ENCODE data around the gene CFAP100. TPM values are rescaled to one million over a fixed set of nuclear protein-coding genes. Genes with fewer than 3 reads are reported as not detected.

Gene CFAP100
- total RNA-seq, 1 experiment from 2014 or later = not detected

DNA sequence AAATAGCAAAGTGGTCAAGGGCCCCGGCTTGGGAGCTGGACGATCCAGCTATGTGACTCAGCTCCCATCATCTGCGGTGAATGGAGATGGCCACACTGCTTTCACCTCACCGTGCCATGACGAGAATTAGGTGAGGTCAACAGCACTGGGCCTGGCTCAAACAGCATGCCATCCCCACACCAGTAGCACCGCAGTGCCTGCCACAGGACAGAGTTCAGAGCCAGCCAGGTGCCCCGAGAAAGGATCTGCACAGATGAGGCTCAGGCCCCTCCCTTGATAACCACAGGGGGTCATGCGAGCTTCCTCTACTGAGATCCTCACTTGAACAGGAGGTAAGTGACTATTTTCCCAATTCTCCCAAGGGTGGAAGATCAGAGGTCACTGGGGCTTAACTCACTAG lies 51.6 kb downstream of the CFAP100 start:
- Histone ChIP-seq H3K27me3 (ENCODE audit: insufficient read depth, low read depth) (no peaks in the 10 kb centered on the region), H3K27ac (no peak overlapping the region), H3K79me2 (ENCODE audit: low read depth) (no peaks in the 10 kb centered on the region), H3K4me3 (no peak overlapping the region), H3K36me3 (ENCODE audit: low read depth) (no peaks in the 10 kb centered on the region), H3K9me2 (ENCODE audit: insufficient read depth) (no peaks in the 10 kb centered on the region), H3F3A (ENCODE audit: insufficient read depth, low read depth) (no peaks in the 10 kb centered on the region), H4K20me1 (ENCODE audit: insufficient read depth) (peaks cover 4% of the 10 kb centered on the region; the same call in 1 of the 2 replicates), H2AFZ (no peak overlapping the region), H3K9me3 (ENCODE audit: insufficient read depth, low read depth) (no peaks in the 10 kb centered on the region), H3K4me1 (replicated peaks; ENCODE audit: insufficient read depth) (no peaks in the 10 kb centered on the region), H3K4me2 (no peak overlapping the region)
- intact Hi-C loops (cut with micrococcal nuclease; ENCODE audit: unreplicated experiment) = no loop called here
- no peak for TF ChIP-seq EZH2 (IDR thresholded peaks at IDR 0.05; ENCODE audit: low read depth)
- TF ChIP-seq, protein P1, sequence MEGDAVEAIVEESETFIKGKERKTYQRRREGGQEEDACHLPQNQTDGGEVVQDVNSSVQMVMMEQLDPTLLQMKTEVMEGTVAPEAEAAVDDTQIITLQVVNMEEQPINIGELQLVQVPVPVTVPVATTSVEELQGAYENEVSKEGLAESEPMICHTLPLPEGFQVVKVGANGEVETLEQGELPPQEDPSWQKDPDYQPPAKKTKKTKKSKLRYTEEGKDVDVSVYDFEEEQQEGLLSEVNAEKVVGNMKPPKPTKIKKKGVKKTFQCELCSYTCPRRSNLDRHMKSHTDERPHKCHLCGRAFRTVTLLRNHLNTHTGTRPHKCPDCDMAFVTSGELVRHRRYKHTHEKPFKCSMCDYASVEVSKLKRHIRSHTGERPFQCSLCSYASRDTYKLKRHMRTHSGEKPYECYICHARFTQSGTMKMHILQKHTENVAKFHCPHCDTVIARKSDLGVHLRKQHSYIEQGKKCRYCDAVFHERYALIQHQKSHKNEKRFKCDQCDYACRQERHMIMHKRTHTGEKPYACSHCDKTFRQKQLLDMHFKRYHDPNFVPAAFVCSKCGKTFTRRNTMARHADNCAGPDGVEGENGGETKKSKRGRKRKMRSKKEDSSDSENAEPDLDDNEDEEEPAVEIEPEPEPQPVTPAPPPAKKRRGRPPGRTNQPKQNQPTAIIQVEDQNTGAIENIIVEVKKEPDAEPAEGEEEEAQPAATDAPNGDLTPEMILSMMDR (conservative IDR thresholded peaks at IDR 0.05) = no peak
- no TSS peak for BruUV-seq (replicated peaks)
- no peak for DNase-seq
- ChIA-PET CTCF (no interaction called here), POLR2A (ENCODE audit: unreplicated experiment) (interaction anchor here (0.6 kb wide), 1 partner anchor 253 kb away, joined by 5 read pairs; no protein-coding TSS in a partner anchor)

DNA sequence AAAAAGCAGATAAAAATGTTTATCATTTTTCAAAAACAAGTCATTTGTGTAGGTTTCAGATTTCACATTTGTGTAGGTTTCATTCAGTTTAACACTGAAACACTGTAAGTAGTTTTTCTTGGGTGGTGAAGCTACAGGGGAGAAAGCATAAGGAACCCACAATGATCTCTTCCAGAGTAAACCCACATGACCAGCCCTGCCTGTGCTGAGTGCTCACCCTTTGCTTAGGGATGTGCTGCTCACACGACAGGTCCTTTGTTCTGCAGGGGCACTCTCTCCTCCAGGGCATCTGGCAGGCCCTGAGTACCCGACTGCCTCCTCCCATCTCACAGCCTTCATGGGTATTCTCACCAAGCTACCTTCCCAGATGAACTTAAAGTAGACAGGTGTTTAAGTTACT lies 52.1 kb downstream of the CFAP100 start:
- no TSS peak for BruUV-seq (replicated peaks)
- Histone ChIP-seq H3K27me3 (ENCODE audit: insufficient read depth, low read depth) (no peaks in the 10 kb centered on the region), H2AFZ (no peak overlapping the region), H3F3A (ENCODE audit: insufficient read depth, low read depth) (no peaks in the 10 kb centered on the region), H3K9me2 (ENCODE audit: insufficient read depth) (no peaks in the 10 kb centered on the region), H3K27ac (no peak overlapping the region), H3K4me2 (no peak overlapping the region), H4K20me1 (ENCODE audit: insufficient read depth) (peaks cover 4% of the 10 kb centered on the region; the same call in 1 of the 2 replicates), H3K36me3 (ENCODE audit: low read depth) (no peaks in the 10 kb centered on the region), H3K9me3 (ENCODE audit: insufficient read depth, low read depth) (no peaks in the 10 kb centered on the region), H3K4me3 (no peak overlapping the region), H3K79me2 (ENCODE audit: low read depth) (no peaks in the 10 kb centered on the region), H3K4me1 (replicated peaks; ENCODE audit: insufficient read depth) (no peaks in the 10 kb centered on the region)
- no peak for DNase-seq
- intact Hi-C loops (cut with micrococcal nuclease; ENCODE audit: unreplicated experiment) = no loop called here
- ChIA-PET CTCF (no interaction called here), POLR2A (ENCODE audit: unreplicated experiment) (interaction anchor here (0.6 kb wide), 1 partner anchor 253 kb away, joined by 5 read pairs; no protein-coding TSS in a partner anchor)
- no peak for TF ChIP-seq EZH2 (IDR thresholded peaks at IDR 0.05; ENCODE audit: low read depth)

DNA sequence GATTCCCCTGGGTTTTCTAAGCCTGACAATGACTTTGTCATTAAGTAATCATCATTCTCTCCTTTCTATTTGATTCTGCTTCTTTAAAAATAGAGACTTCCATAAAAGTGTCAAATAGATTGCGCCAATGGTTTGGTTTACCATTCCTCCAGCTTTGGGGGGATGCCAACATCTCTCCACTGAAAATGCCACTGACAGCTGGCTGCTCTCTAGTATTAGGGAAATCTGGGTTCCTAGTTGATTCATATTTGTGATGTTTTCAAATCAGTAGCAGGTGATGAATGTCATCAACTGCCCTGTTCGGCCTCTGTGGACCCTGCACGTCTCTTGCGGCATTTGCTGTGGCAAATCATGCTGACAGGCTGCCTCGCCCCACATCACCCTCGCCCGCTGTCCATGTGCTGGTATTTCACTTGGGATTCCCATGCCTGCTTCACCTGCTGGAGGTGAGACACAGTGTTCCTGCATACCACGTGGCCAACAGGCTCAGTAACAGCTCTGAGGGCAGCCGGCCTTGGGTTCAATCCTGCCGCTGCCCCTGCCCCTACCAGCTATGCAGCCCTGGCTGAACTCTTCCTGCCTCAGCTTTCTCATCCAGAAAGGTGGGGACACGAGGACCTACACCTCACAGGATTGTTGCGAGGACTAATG lies 52.9 kb downstream of the CFAP100 start:
- no peak overlapping the region for H3K27ac ChIP-seq
- no peaks in the 10 kb centered on the region for H3K27me3 ChIP-seq (ENCODE audit: insufficient read depth, low read depth)
- no peaks in the 10 kb centered on the region for H3K9me2 ChIP-seq (ENCODE audit: insufficient read depth)
- no peaks in the 10 kb centered on the region for H3K9me3 ChIP-seq (ENCODE audit: insufficient read depth, low read depth)
- H3K36me3 ChIP-seq (ENCODE audit: low read depth) = 0 out of 2 replicates have a peak, but pooled peaks cover 3% of the 10 kb centered on the region
- intact Hi-C loops (cut with micrococcal nuclease; ENCODE audit: unreplicated experiment) = no loop called here
- H3K4me1 ChIP-seq (replicated peaks; ENCODE audit: insufficient read depth) = no peaks in the 10 kb centered on the region
- no peak overlapping the region for H3K4me2 ChIP-seq
- DNase-seq = no peak
- no peak overlapping the region for H2AFZ ChIP-seq
- CTCF ChIA-PET = no interaction called here
- POLR2A ChIA-PET (ENCODE audit: unreplicated experiment) = interaction anchor here (0.6 kb wide), 1 partner anchor 24 kb away, joined by 3 read pairs; no protein-coding TSS in a partner anchor
- no peaks in the 10 kb centered on the region for H3K79me2 ChIP-seq (ENCODE audit: low read depth)
- H4K20me1 ChIP-seq (ENCODE audit: insufficient read depth) = peaks cover 1% of the 10 kb centered on the region; the same call in 1 of the 2 replicates
- no TSS peak for BruUV-seq (replicated peaks)
- no peak overlapping the region for H3K4me3 ChIP-seq
- TF ChIP-seq EZH2 (IDR thresholded peaks at IDR 0.05; ENCODE audit: low read depth) = no peak
- TF ChIP-seq, protein P1 (conservative IDR thresholded peaks at IDR 0.05) = no peak
- H3F3A ChIP-seq (ENCODE audit: insufficient read depth, low read depth) = no peaks in the 10 kb centered on the region

Measured in PC-9 (cell line).